GM21717 (cell line): Measurements from ENCODE around the gene FBXO24.
"Not testable (repeated sequence)": the region's sequence is repeated elsewhere in the genome, so short reads cannot be mapped to it uniquely, and the experiment has no call there.

Source experiments
- ATAC-seq: cut with Tn5 transposase; IDR thresholded peaks from one replicate; pipeline ENCODE4 v1.9.1; 2021; ENCODE audit warnings: mild to moderate bottlenecking, moderate library complexity; ENCODE audit not compliant: unreplicated experiment

Gene FBXO24

DNA sequence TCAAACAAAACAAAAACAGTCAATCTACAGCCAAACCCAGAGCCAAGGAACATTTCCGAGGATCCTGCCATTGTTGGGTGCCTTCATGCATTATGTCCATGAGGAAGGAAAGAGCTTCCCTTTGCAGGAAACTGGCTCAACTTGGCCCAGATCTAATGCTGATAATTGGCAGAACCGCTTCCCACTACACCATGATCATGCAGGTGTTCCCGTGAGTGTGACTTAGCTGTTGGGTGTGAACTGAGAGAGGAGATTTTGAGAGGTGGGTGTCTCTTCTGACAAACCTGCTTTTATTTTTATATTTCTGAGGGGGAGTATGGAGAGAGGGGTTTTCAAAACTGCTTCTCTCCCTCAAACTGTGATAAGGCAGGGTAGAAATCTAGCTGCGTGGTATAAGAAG lies 27.0 kb upstream of the FBXO24 start:
- ATAC-seq: no peak

DNA sequence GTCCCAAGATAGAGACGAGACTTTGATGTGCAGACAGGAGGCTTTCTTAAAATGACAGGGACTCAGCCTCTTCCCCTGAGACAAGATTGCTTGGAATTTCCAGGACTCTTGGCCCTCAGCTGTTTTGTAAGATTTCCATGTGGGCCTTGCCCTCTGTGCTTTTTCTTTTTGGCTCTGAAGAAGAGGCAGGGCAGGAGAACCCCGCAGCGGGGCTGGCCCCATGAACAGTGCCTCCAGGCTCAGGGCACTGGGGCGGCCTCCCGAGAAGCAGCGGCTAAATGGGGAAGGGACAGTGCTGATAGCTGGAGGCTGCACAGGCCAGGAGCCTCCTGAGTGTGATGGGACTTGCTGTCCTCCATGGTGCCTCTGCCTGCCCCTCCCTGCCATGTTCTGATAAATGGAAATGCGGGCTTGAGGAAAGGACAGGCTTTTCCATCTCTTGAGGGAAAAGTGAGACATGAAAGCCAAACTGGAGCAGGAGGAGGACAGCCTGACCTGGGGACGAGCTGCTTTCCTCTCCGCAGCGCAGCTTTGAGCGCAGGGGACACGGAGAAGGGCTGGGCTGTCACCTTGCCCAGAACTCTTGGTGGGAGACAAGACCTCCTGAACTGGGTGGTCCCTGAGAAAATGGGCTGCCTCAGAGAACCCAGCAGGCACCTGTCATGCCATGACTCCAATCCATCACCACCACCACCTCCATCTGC lies 24.5 kb upstream of the FBXO24 start:
- no peak for ATAC-seq

DNA sequence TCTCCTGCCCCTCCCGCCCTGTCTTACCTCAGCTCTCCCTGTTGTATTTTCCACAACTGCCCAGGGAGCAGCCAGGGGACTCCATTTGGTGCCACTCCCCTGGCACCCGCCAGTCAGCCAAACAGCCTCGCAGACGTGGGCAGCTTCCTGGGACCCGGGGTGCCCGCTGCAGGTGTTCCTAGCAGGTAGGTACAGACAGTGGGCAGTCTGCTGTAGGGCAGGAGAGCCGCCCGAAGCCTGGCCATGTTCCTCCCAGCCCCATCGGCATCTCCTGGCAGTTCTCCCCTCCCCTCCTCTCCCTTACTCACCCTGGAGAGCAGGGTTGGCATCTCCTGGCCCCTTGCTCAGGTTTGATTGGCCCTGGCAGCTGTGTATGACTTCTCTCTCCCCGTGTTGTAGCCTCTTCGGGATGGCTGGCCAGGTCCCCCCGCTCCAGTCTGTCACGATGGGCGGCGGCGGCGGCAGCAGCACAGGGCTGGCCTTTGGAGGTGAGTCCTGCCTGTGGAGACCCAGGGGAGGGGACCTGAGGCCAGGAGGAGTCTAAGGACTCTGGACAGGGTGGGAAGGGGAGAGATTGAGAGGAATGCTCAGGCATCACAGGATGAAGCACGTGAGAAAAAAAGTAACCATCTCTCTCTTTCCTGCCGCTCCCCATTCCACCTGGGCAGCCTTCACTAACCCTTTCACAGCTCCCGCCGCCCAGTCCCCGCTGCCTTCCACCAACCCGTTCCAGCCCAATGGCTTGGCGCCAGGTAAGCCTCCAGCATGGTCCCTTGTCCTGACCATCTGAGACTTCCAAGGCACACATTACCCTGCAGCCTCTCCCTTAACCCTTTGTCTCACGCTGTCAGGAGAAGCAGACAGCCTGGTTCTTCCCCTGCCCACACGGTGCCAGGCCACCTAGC lies 23.7 kb upstream of the FBXO24 start:
- ATAC-seq: no peak

DNA sequence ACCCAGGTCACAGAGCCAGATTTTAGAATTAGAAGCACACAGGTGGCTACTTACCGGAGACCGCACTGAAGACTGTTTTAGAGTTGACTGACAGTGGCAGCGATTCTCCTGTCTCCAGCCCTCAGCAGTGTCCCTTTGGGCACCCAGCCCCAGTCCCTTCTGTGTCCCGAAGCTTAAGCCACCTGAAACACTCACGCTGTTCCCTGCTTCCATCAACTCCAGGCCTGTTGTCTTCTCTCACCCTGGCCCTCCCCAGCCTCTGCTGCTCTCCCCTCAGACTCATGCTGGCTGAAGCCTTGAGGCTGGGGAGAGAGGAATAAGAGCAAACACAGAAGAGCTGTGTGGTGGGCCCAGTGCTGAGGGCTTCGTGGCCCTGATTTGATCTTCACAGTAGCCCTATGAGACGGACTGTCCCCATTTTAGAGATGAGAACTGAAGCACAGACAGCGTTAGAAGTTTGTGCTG lies 23.0 kb upstream of the FBXO24 start:
- ATAC-seq: no peak

DNA sequence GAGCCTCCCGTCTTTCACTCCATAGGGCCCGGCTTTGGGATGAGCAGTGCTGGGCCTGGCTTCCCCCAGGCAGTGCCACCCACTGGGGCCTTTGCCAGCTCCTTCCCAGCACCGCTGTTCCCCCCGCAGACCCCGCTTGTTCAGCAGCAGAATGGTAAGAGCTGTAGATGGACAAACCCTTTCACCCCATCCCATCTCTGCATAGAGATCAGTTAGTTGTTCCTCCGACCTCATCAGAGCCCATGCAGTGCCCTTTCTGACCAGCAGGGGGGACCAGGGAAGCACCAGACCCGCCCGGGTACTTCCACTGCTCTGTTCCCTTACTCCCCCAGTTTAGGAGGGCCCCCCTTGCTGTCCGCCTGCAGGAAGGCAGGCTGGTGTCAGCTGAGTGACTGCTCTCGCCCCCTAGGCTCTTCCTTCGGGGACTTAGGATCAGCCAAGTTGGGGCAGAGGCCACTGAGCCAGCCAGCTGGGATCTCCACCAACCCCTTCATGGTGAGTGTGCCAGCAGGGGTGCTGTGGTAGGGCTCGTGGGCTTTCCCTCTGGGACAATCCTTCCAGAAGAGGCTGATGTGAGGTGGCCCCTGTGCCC lies 22.2 kb upstream of the FBXO24 start:
- no peak for ATAC-seq

DNA sequence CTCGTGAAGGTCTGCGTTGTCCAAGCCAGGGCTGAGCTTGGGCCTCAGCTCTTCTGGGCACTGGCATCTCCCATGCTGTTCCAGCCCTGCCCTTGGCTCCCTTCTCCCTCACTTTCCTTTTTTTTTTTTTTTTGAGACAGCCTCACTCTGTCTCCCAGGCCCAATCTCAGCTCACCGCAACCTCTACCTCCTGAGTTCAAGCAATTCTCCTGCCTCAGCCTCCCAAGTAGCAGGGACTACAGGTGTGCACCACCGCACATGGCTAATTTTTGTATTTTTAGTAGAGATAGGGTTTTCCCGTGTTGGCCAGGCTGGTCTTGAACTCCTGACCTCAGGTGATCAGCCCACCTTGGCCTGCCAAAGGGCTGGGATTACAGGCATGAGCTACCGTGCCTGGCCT lies 21.7 kb upstream of the FBXO24 start:
- ATAC-seq: not testable (repeated sequence)

DNA sequence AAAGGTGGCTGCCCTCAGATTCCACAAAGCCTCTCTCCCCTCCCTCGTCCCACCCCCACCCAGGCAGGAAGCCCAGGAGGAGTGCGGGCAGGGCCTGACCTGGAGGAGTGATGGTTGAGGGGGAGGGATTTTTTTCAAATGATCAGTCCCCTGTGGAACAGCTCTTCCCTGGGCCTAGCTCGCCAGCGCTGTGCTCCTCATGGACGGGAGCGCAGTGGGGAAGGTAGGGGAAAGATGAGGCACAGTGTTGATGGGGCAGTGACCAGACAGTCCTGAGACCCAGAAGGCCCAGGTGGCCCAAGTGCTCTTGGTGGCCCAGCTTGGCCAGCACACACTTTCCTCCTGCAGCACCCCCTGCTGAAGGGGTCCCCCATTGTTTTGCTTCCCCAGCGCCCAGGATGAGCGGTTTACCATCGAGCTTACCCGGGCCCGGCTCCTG lies 21.0 kb upstream of the FBXO24 start:
- no peak for ATAC-seq

DNA sequence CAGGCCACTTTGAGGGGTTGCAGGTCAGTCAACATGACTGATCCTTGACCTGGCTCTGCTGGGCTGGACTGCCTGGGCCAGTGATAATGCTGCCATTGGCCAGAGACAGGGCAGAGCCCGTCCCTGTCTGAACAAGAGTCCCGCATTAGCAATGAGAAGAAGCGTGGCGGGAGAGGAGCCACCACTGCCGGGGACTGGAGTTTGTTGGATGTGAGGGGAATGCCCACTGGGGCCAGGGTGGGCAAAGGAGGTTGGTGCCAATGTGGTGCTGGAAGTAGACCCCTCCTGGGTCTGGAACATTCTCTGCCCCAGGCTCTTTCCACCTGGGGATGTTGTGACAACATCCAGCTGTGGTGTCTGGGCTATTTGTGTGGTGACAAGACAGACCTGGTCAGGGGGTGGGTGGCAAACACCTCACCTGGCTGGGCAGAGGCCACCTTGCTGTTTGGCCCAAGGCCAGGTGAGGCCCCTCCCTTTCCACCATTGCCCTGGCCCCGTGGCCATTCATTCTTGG lies 20.1 kb upstream of the FBXO24 start:
- ATAC-seq: no peak

DNA sequence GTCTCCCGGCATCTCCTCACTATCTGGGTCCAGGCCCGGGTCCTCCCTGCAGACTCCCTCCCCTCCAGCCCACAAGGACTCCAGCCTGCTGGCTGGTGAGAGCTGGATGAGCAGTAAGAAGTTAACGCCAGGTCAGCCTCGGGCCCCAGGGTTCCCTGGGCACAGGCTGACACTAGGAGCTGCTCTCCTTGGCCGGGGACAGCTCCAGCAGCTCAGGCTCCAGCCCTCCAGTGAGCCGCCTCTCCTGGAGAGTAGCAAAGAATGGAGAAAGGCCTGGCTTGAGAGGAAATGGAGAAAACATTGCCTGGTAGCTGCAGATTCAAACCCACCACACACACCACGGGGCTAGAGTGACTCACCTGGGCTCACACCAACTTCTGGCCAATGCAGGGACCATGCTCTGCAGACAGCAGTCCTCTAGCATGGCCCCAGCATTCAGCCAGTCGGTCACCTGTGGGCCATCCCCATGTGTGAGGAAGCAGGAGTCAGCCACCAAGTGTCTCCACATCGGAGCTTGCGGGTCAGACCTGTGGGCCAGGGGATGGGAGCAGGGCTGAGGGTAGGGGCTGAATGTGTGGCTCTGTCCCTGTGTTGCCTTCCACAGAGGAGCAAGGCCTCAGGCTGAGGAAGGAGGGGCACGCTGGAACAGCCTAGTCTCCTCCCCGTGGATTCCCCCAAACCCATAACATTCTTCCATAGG lies 18.9 kb upstream of the FBXO24 start:
- no peak for ATAC-seq

DNA sequence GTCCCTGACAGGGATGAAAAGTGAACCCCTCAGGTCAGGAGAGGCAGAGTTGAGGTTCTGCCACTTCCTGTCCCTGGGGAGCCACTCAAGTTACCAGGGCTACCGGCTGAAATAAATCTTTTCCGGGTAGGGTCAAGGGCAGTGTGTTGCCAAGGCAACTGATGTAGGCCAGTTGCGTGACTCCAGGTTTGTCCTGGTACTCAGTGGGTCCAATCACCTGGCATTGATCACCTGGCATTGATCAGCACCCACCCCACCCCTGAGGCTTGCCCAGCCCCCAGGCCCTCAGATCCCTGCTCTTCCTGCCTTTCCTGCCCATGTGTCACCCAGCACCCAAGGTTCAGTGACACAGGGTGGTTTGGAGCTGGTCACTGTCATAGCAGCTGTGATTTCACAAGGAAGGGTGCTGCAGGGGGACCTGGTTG lies 18.4 kb upstream of the FBXO24 start:
- no peak for ATAC-seq

DNA sequence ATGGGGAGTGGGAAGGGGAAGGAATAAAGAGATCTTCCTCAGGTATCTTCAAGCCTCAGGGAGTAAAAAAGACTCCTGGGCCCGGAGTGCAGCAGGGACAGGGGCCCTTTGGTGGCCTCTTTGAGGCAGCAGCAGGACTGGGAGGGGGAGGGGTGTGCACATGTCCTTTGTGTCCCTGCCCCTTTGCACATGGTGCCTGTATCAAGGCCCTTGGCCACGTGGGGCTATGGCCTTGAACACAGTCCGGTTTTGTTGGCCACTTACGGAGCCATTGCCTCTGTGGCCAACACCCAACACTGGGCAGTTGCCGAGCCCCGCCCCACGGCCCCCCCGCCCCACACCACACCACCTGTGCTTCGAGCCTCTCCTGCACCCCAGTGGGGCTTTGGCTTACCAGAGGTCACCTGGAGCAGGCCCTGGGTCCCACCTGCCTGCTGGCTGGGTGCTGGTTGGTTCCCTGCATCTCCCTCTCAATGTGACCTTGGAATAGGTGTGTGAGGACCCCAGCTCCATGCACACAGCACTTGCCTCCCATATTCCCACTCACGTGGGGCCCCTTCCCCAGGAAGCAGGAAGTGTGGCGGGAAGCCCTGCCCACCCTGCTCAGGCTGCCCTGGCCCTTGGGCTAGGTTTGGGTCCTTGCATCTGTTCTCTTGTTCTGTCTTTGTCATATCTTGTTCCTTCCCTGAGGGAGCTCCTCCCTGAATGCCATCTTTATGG lies 17.8 kb upstream of the FBXO24 start:
- no peak for ATAC-seq

DNA sequence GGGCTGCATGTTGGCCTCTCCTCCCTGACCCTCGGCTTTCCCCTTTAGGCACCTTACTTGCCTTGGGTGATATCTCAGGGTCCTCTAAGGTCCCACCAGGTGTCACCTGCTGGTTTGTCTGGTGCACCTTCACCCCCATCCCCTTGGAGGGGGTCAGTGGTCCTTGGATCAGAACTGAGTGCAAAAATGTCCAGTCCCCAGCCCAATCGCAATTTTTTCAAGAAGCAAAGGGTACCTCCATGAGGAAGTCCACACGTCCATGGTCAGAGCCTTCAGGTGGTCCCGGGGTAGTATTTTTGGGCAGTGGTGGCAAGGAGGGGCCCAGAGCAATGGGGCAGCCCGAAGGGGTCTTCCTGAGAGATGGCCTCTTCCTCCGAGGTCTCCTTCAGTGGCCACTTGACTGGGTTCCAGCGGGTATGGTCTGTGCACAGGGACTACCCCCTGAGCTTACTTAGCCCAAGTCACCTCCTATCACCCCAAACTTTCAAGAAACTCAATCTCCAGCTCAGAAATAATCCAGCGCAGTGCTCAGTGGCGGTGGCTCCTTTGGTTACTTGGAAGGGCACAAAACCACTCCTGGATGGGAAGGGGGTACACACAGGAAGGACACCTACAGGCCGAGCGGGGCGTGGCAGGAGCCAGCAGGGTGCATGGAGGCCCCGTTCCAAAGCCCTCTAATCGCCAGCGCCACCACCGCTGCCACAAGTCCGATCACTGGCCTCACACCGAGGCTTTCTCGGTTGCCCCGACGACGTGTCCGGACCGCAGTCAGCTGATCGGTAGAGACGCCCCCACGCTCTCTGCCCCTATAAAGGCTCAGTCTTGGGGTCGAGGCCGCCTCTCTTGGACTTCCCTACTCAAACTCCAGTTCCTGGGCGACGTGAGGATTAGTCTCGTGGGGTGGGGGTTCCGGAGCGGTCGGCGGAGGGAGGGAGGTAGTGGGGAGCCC lies 17.0 kb upstream of the FBXO24 start:
- no peak for ATAC-seq

DNA sequence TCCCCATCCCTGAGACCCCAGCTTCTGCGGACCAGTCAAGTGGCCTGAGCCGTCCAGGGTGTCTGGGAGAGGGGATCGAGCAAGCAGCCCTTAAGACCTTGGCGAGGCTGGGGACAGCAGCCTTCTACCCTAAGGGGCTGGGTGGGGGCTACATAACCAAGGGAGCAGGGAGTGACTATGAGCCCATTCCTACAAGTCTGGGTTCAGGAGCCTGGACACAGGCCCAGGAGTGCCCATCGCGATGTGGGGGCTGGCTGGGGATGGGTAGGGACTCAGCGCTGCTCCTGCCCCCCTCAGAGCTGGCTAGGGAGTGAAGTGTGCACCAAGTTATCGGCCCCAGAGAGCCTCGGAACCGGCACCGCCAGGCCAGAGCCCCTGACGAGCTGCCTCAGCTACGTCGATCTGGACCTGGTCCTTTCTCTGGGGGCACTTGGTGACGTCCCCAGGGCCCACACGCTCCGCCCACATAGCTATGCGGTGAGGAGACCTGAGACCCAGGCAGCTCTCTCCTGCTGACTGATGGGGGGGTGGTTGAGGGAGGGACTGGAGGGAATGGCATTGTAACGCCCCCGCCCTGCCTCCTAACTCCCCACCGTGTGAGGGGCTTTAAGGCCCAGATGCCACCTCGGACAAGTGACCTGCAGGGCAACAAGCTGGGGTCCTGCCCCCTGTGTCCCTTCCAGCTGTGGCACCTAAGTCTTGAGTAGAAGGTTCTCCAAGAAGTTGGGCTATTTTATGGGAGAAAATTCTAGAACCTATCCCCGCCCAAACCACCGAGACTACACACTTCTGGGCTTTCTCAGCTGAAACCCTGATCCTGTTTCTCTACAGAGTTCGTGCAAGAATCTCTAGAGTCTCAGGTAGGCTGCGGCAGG lies 14.9 kb upstream of the FBXO24 start:
- ATAC-seq: no peak

DNA sequence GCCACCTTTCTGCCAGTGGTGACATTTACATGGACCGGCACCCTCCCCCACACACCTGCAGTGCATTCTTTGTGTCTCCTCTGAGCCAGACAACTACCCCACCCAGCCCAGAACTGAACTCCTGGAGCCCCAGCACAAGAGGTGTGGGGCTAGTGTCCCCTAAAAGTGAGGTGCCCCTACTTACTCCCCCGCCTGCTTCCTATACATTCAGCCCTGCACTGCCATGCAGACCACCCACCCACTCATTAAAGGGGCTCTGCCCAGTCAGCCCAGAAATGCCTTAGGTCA lies 14.4 kb upstream of the FBXO24 start:
- no peak for ATAC-seq

DNA sequence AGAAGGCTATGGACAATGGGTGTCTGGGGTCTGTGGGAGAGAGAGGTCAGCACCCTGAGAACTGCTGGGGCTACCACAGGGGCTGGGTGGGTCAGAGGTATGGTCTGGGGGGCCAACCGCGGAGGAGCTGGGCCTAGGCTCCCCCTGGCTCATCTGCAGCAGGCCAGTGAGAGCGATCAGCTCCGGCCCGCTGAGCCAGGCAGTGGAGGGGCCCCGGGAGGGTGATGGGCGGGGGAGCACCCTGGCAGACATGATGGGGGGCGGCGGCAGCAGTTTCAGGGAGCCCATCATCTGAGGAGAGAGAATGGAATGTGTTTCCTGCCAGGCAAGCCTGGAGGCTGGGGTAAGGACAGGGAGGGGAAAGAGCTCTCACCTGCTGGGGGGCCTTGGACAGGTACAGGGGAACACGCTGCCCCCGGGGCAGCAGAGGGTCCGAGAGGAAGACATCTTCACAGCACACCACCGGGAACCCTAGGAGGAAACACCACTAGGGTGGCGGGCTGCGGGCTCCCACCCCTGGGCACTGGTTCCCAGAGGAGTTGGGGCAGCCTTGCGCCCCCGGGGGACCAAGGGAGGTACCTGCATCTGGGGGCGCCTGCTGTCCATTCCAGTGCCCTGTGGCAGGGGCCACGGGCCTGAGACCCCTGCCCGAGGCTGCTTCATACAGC lies 13.7 kb upstream of the FBXO24 start:
- ATAC-seq: no peak

DNA sequence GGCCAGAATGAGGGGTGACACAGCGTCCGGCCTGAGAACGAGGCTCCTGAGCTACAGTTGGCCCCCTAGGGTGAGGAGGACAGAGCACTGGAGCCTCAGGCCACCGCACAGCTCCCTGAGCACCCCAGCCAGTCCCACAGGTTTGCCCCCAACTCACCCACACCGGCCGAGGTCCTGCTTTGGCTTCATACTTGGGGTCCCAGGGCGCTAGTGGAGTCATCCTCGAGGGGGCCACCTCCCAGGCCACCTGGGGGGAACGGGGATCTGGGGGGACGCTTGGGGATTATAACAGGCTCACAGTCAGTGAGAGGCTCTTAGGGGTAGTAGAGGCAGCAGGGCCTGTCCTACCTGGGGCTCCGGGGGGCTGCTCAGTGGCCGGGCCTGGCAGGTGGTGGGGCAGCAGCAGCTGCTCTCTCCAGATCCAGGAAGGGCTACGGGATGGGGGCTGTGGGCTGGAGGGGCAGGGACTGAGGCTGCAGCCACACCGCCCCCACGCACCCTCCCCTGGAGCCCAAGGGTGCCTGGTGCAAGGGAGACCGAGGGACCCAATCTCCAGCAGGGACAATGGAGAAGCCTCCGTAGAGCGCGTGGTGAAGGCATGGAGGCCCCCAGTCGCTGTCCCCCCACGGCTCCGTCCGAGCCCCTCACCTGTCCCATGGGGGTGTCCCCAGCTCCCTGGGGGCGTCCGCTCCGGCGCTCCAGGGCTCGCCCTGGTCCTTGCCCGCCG lies 13.0 kb upstream of the FBXO24 start:
- no peak for ATAC-seq

DNA sequence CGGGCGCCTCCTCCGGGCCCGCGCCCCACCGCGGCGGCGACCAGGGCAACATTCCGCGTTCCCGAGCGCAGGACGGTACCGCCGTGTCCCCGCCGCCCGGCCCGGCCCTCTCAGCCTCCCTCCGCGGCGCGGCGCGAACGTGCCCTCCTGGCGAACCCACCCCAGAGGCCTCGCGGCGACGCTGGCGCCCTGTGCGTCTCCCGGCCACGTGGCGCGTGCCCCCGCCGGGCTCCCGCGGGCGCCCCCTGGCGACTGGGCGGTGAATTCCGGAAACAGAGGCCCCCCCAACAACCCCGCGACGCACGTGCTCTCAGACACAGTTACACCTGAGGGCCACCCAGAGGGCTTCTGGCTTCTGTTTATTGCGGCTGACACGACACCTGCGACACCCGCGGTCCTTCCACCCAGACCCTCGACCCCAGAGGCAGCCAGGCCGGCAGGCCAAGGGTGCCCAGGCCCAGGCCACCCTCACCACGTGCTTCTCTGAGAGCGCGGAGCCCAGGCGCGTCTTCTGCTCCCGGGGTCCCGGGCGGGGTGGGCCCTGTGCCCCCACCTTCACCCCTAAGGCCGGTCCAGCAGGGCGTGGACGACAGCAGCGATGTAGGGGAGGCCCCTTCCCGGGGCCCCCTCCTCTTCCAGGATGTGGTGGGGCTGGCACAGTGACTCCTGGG lies 12.3 kb upstream of the FBXO24 start, which contains the start of gene SAP25:
Gene SAP25 (minus strand): TSS at position 210 of the 671 bp plus-strand sequence. CDS start 158 bp downstream, at position 52.
- ATAC-seq: no peak
